ENCODE data around the gene GGCT. TPM values are rescaled to one million over a fixed set of nuclear protein-coding genes. Genes with fewer than 3 reads are reported as not detected.

The GGCT gene
- total and polyA plus RNA-seq, 4 experiments from 2014 or later: 11.0 to 23.2 (median 15.8) TPM

GRCh38 chr7:30469303-30469702, 35.3 kb downstream of the GGCT start:
- Histone ChIP-seq H3K27me3 (ENCODE audit: insufficient read depth, low read length) (no peaks in the 10 kb centered on the region), H3K4me1 (ENCODE audit: insufficient read depth, low read length) (peaks cover 43% of the 10 kb centered on the region), H3K9me3 (ENCODE audit: control insufficient read depth in 1 of 2, low read length in 2 of 2) (no peaks in the 10 kb centered on the region), H3K4me3 (ENCODE audit: low read length in 2 of 2) (no peak overlapping the region), H3K27ac (ENCODE audit: low read depth, low read length) (no peak overlapping the region), H3K36me3 (ENCODE audit: insufficient read depth, low read length) (no peaks in the 10 kb centered on the region)
- Mint-ChIP-seq H3K4me1 (peaks cover 45 to 76% (median 64%) of the 10 kb centered on the region in 4 donors), H3K27ac (no peak overlapping the region), H3K36me3 (peaks cover 21 to 23% of the 10 kb centered on the region in 2 donors), H3K9me3 (no peaks in the 10 kb centered on the region), H3K27me3 (no peaks in the 10 kb centered on the region), H3K4me3 (no peak overlapping the region)
- intact Hi-C loops (cut with micrococcal nuclease): no loop called here
- DNase-seq: no peak
- ChIA-PET POLR2A (ENCODE audit: partially characterized antibody) (no interaction called here), CTCF (ENCODE audit: partially characterized antibody) (interaction anchor here (0.5 to 1.2 kb wide), 2 partner anchors 38 to 271 kb away, joined by 3 read pairs; no protein-coding TSS in a partner anchor)

GRCh38 chr7:30468791-30469190, 35.8 kb downstream of the GGCT start:
- no peak overlapping the region for H3K27ac ChIP-seq (ENCODE audit: low read depth, low read length)
- peaks cover 16 to 20% of the 10 kb centered on the region in 2 donors for H3K36me3 Mint-ChIP-seq
- H3K4me3 ChIP-seq (ENCODE audit: low read length in 2 of 2): no peak overlapping the region
- peaks cover 42 to 71% (median 59%) of the 10 kb centered on the region in 4 donors for H3K4me1 Mint-ChIP-seq
- POLR2A ChIA-PET (ENCODE audit: partially characterized antibody): no interaction called here
- CTCF ChIA-PET (ENCODE audit: partially characterized antibody): interaction anchor here (0.5 to 1.2 kb wide), 2 partner anchors 39 to 272 kb away, joined by 3 read pairs; no protein-coding TSS in a partner anchor
- H3K9me3 Mint-ChIP-seq: no peaks in the 10 kb centered on the region
- H3K27me3 ChIP-seq (ENCODE audit: insufficient read depth, low read length): no peaks in the 10 kb centered on the region
- H3K36me3 ChIP-seq (ENCODE audit: insufficient read depth, low read length): no peaks in the 10 kb centered on the region
- peak overlapping the region in 1 of 7 donors; percentile 61 for H3K27ac Mint-ChIP-seq
- no peak for DNase-seq
- H3K4me1 ChIP-seq (ENCODE audit: insufficient read depth, low read length): peaks cover 42% of the 10 kb centered on the region
- no peaks in the 10 kb centered on the region for H3K9me3 ChIP-seq (ENCODE audit: control insufficient read depth in 1 of 2, low read length in 2 of 2)
- intact Hi-C loops (cut with micrococcal nuclease): no loop called here
- H3K27me3 Mint-ChIP-seq: no peaks in the 10 kb centered on the region
- no peak overlapping the region for H3K4me3 Mint-ChIP-seq

GRCh38 chr7:30468041-30468440, 36.6 kb downstream of the GGCT start:
- H3K36me3 Mint-ChIP-seq: peaks cover 12 to 17% of the 10 kb centered on the region in 2 donors
- Histone ChIP-seq H3K27ac (ENCODE audit: low read depth, low read length) (no peak overlapping the region), H3K4me3 (ENCODE audit: low read length in 2 of 2) (no peak overlapping the region), H3K36me3 (ENCODE audit: insufficient read depth, low read length) (no peaks in the 10 kb centered on the region), H3K4me1 (ENCODE audit: insufficient read depth, low read length) (peaks cover 35% of the 10 kb centered on the region), H3K9me3 (ENCODE audit: control insufficient read depth in 1 of 2, low read length in 2 of 2) (no peaks in the 10 kb centered on the region), H3K27me3 (ENCODE audit: insufficient read depth, low read length) (no peaks in the 10 kb centered on the region)
- H3K4me3 Mint-ChIP-seq: no peak overlapping the region
- intact Hi-C loops (cut with micrococcal nuclease): no loop called here
- DNase-seq: no peak
- H3K27ac Mint-ChIP-seq: no peak overlapping the region
- ChIA-PET POLR2A (ENCODE audit: partially characterized antibody) (no interaction called here), CTCF (ENCODE audit: partially characterized antibody) (no interaction called here)
- H3K4me1 Mint-ChIP-seq: peaks cover 37 to 64% (median 54%) of the 10 kb centered on the region in 4 donors
- H3K9me3 Mint-ChIP-seq: no peaks in the 10 kb centered on the region
- no peaks in the 10 kb centered on the region for H3K27me3 Mint-ChIP-seq

GRCh38 chr7:30467271-30467670, 37.4 kb downstream of the GGCT start:
- POLR2A ChIA-PET (ENCODE audit: partially characterized antibody): no interaction called here
- Histone ChIP-seq H3K36me3 (ENCODE audit: insufficient read depth, low read length) (no peaks in the 10 kb centered on the region), H3K27ac (ENCODE audit: low read depth, low read length) (no peak overlapping the region), H3K4me1 (ENCODE audit: insufficient read depth, low read length) (peaks cover 27% of the 10 kb centered on the region), H3K4me3 (ENCODE audit: low read length in 2 of 2) (no peak overlapping the region), H3K9me3 (ENCODE audit: control insufficient read depth in 1 of 2, low read length in 2 of 2) (no peaks in the 10 kb centered on the region), H3K27me3 (ENCODE audit: insufficient read depth, low read length) (no peaks in the 10 kb centered on the region)
- H3K4me3 Mint-ChIP-seq: no peak overlapping the region
- peaks cover 12% of the 10 kb centered on the region in 2 donors for H3K36me3 Mint-ChIP-seq
- CTCF ChIA-PET (ENCODE audit: partially characterized antibody): no interaction called here
- no peaks in the 10 kb centered on the region for H3K27me3 Mint-ChIP-seq
- no peak for DNase-seq
- peak overlapping the region in 2 of 7 donors; percentile 41 to 53 for H3K27ac Mint-ChIP-seq
- peaks cover 35 to 57% (median 48%) of the 10 kb centered on the region in 4 donors for H3K4me1 Mint-ChIP-seq
- no peaks in the 10 kb centered on the region for H3K9me3 Mint-ChIP-seq
- intact Hi-C loops (cut with micrococcal nuclease): no loop called here

- H3K4me1 ChIP-seq (ENCODE audit: insufficient read depth, low read length): peaks cover 17% of the 10 kb centered on the region
- no peaks in the 10 kb centered on the region for H3K27me3 Mint-ChIP-seq
- peaks cover 26 to 47% (median 39%) of the 10 kb centered on the region in 4 donors for H3K4me1 Mint-ChIP-seq
- H3K27ac Mint-ChIP-seq: peak overlapping the region in 1 of 7 donors; percentile 57
- DNase-seq: no peak
- H3K27ac ChIP-seq (ENCODE audit: low read depth, low read length): no peak overlapping the region
- H3K36me3 ChIP-seq (ENCODE audit: insufficient read depth, low read length): no peaks in the 10 kb centered on the region
- no peaks in the 10 kb centered on the region for H3K27me3 ChIP-seq (ENCODE audit: insufficient read depth, low read length)
- ChIA-PET CTCF (ENCODE audit: partially characterized antibody) (no interaction called here), POLR2A (ENCODE audit: partially characterized antibody) (no interaction called here)
- intact Hi-C loops (cut with micrococcal nuclease): no loop called here
- no peak overlapping the region for H3K4me3 ChIP-seq (ENCODE audit: low read length in 2 of 2)
- H3K4me3 Mint-ChIP-seq: no peak overlapping the region
- H3K9me3 Mint-ChIP-seq: no peaks in the 10 kb centered on the region
- H3K36me3 Mint-ChIP-seq: peaks cover 12 to 14% of the 10 kb centered on the region in 2 donors
- H3K9me3 ChIP-seq (ENCODE audit: control insufficient read depth in 1 of 2, low read length in 2 of 2): no peaks in the 10 kb centered on the region
Observed at GRCh38 chr7:30466266-30466665, 38.4 kb downstream of the GGCT start.

- Histone ChIP-seq H3K9me3 (ENCODE audit: control insufficient read depth in 1 of 2, low read length in 2 of 2) (no peaks in the 10 kb centered on the region), H3K4me3 (ENCODE audit: low read length in 2 of 2) (no peak overlapping the region), H3K4me1 (ENCODE audit: insufficient read depth, low read length) (peaks cover 12% of the 10 kb centered on the region), H3K27ac (ENCODE audit: low read depth, low read length) (no peak overlapping the region), H3K27me3 (ENCODE audit: insufficient read depth, low read length) (no peaks in the 10 kb centered on the region), H3K36me3 (ENCODE audit: insufficient read depth, low read length) (no peaks in the 10 kb centered on the region)
- DNase-seq: no peak
- Mint-ChIP-seq H3K27ac (no peak overlapping the region), H3K9me3 (no peaks in the 10 kb centered on the region), H3K4me1 (peaks cover 22 to 42% (median 34%) of the 10 kb centered on the region in 4 donors), H3K4me3 (no peak overlapping the region), H3K36me3 (peaks cover 7 to 14% of the 10 kb centered on the region in 2 donors), H3K27me3 (no peaks in the 10 kb centered on the region)
- POLR2A ChIA-PET (ENCODE audit: partially characterized antibody): no interaction called here
- CTCF ChIA-PET (ENCODE audit: partially characterized antibody): no interaction called here
- intact Hi-C loops (cut with micrococcal nuclease): no loop called here
Observed at GRCh38 chr7:30465811-30466180, 38.8 kb downstream of the GGCT start.

- Histone ChIP-seq H3K4me1 (ENCODE audit: insufficient read depth, low read length) (peaks cover 6% of the 10 kb centered on the region), H3K36me3 (ENCODE audit: insufficient read depth, low read length) (no peaks in the 10 kb centered on the region), H3K9me3 (ENCODE audit: control insufficient read depth in 1 of 2, low read length in 2 of 2) (no peaks in the 10 kb centered on the region), H3K4me3 (ENCODE audit: low read length in 2 of 2) (no peak overlapping the region), H3K27ac (ENCODE audit: low read depth, low read length) (no peak overlapping the region), H3K27me3 (ENCODE audit: insufficient read depth, low read length) (no peaks in the 10 kb centered on the region)
- DNase-seq: no peak
- Mint-ChIP-seq H3K4me3 (no peak overlapping the region), H3K36me3 (peaks cover 3 to 13% of the 10 kb centered on the region in 2 donors), H3K27ac (peak overlapping the region in 2 of 7 donors; percentile 30 to 41), H3K4me1 (peaks cover 21 to 36% (median 29%) of the 10 kb centered on the region in 4 donors), H3K9me3 (no peaks in the 10 kb centered on the region), H3K27me3 (no peaks in the 10 kb centered on the region)
- intact Hi-C loops (cut with micrococcal nuclease): no loop called here
- ChIA-PET CTCF (ENCODE audit: partially characterized antibody) (no interaction called here), POLR2A (ENCODE audit: partially characterized antibody) (interaction anchor here (1.4 kb wide), 1 partner anchor 12 kb away, joined by 7 read pairs; no protein-coding TSS in a partner anchor)
Observed at GRCh38 chr7:30465046-30465810, 39.4 kb downstream of the GGCT start.

Data from CD4-positive, alpha-beta memory T cell (primary cell).